ENCODE measurements around the gene MVB12A.

GRCh38 chr19:17431417-17431816, 11.6 kb downstream of the MVB12A start:
- TF ChIP-seq CTCF (IDR thresholded peaks at IDR 0.05) (no peak), POLR2A (IDR thresholded peaks at IDR 0.05) (no peak)
